ENCODE measurements around the gene OR7G1. TPM values are rescaled to one million over a fixed set of nuclear protein-coding genes. Genes with fewer than 3 reads are reported as not detected.

The OR7G1 gene
- total and polyA plus RNA-seq, 2 of the 4 experiments (the other 2 are of a cell fraction), result not detected

DNA sequence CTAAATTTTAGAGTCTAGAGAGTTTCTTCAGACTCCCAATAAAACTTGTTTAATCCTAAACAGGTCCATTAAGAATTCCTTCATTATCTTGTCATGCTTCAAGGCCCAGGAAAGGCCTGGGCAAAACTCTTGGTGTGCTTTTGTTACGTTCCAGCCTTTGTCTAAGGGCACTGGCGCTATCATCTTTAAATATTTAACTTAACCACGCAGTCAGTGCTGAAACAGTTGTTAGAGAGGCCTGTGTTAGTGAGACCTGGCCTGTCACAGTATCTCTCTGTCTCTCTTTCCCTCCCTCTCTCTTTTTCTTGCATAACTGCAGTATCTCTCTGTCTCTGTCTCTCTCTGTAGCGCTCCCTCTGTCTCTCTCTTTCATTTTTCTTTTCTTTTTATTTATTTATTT lies 36.9 kb downstream of the OR7G1 start:
- Histone ChIP-seq H2AK5ac (ENCODE audit: low read depth, low read length) (no peak overlapping the region), H3K56ac (ENCODE audit: extremely low read depth, insufficient read depth, low read length) (no peak overlapping the region), H2BK20ac (ENCODE audit: low read depth, low read length) (no peak overlapping the region), H3K27ac (ENCODE audit: insufficient read depth, low read length) (no peak overlapping the region), H3K4ac (ENCODE audit: low read depth, low read length) (no peak overlapping the region), H3K36me3 (ENCODE audit: control insufficient read depth, insufficient read depth, low read length) (no peaks in the 10 kb centered on the region), H3K4me3 (ENCODE audit: insufficient read depth, low read depth, low read length) (no peak overlapping the region), H3K4me1 (ENCODE audit: control insufficient read depth, insufficient read depth, low read length) (no peaks in the 10 kb centered on the region), H3K27me3 (ENCODE audit: control insufficient read depth, insufficient read depth, low read length) (no peaks in the 10 kb centered on the region), H3K9me3 (ENCODE audit: control insufficient read depth, insufficient read depth, low read length) (peaks cover 5% of the 10 kb centered on the region; the same call in 1 of the 2 replicates), H3K79me1 (ENCODE audit: low read depth in 1 of 2, low read length in 2 of 2) (no peaks in the 10 kb centered on the region), H3K4me2 (ENCODE audit: low read depth, low read length) (no peak overlapping the region), H3K23ac (ENCODE audit: low read depth, low read length) (no peak overlapping the region), H2BK15ac (ENCODE audit: low read depth, low read length) (no peak overlapping the region), H4K8ac (ENCODE audit: low read depth in 2 of 2, low read length in 2 of 2) (no peak overlapping the region), H2BK120ac (ENCODE audit: low read depth, low read length) (no peak overlapping the region), H3K18ac (ENCODE audit: low read depth, low read length) (no peak overlapping the region), H4K20me1 (ENCODE audit: insufficient read depth, low read length) (no peaks in the 10 kb centered on the region), H4K91ac (ENCODE audit: insufficient read depth, low read depth, low read length) (no peak overlapping the region), H4K5ac (ENCODE audit: low read depth, low read length) (no peak overlapping the region), H2AK9ac (replicated peaks; ENCODE audit: low read depth, low read length, poor library complexity) (no peak overlapping the region), H3K9me1 (ENCODE audit: insufficient read depth, low read length) (no peaks in the 10 kb centered on the region), H3K14ac (replicated peaks; ENCODE audit: low read depth, low read length) (no peak overlapping the region), H2BK5ac (ENCODE audit: low read depth, low read length, poor library complexity, severe bottlenecking) (no peak overlapping the region), H3K9ac (ENCODE audit: low read depth, low read length) (no peak overlapping the region), H2AFZ (replicated peaks; ENCODE audit: low read length, poor library complexity) (no peak overlapping the region)
- no peak for ATAC-seq (ENCODE audit: low read depth)
- no peak for DNase-seq
- ChIA-PET POLR2A (ENCODE audit: unreplicated experiment) (no interaction called here), CTCF (no interaction called here)
- intact Hi-C loops (cut with micrococcal nuclease) (no loop called here), in situ Hi-C loops (cut with MboI; ENCODE audit: low sequenced_read_pairs) (loop anchor here (25.0 kb wide), 1 partner anchor 416 kb away; no protein-coding TSS in a partner anchor), dilution Hi-C loops (cut with HindIII; ENCODE audit: low sequenced_read_pairs, unreplicated experiment) (no loop called here)
- no TSS peak for BruUV-seq (replicated peaks)
- TF ChIP-seq MXI1 (IDR thresholded peaks at IDR 0.05; ENCODE audit: borderline replicate concordance, low read depth, low read length), result no peak
- TF ChIP-seq RFX5 (IDR thresholded peaks at IDR 0.05; ENCODE audit: low read depth, low read length), result no peak
- TF ChIP-seq CEBPB (IDR thresholded peaks at IDR 0.05; ENCODE audit: low read depth, low read length), result no peak
- no peak for TF ChIP-seq NFE2L2 (IDR thresholded peaks at IDR 0.05; ENCODE audit: low read depth, low read length)
- 35% methylated on average over 2 of the region's 4 CpGs; no CpG with 5 or more reads in 1 of the 2 experiments for WGBS, 2 experiments (ENCODE audit: extremely low coverage in 2 of 2, insufficient read length in 1 of 2)
